HCEC 1CT (cell line): Measurements from ENCODE around the gene C1orf141.
"Not testable (repeated sequence)": the region's sequence is repeated elsewhere in the genome, so short reads cannot be mapped to it uniquely, and the experiment has no call there.

ENCODE experiments used
- DNase-seq: peaks from one replicate; pipeline ENCODE4 v3.0.0-alpha.2; 2017

Gene C1orf141

GRCh38 chr1:67141832-67142231 lies 7.1 kb upstream of the C1orf141 start:
- not testable (repeated sequence) for DNase-seq

- DNase-seq, result no peak
Observed at GRCh38 chr1:67140460-67140859, 5.7 kb upstream of the C1orf141 start.

- no peak for DNase-seq
Observed at GRCh38 chr1:67138813-67139499, 4.2 kb upstream of the C1orf141 start.

- no peak for DNase-seq
Observed at GRCh38 chr1:67137307-67137753, 2.6 kb upstream of the C1orf141 start.

GRCh38 chr1:67135354-67135753 lies 584 bp upstream of the C1orf141 start:
- peak; percentile 73 for DNase-seq

GRCh38 chr1:67133177-67133576 lies 1.6 kb downstream of the C1orf141 start:
- DNase-seq, result no peak

- DNase-seq, result no peak
Observed at GRCh38 chr1:67130673-67131072, 4.1 kb downstream of the C1orf141 start.

GRCh38 chr1:67126974-67127373 lies 7.8 kb downstream of the C1orf141 start:
- no peak for DNase-seq

GRCh38 chr1:67126111-67126746 lies 8.5 kb downstream of the C1orf141 start:
- no peak for DNase-seq

GRCh38 chr1:67124455-67124854 lies 10.3 kb downstream of the C1orf141 start:
- no peak for DNase-seq

DNA sequence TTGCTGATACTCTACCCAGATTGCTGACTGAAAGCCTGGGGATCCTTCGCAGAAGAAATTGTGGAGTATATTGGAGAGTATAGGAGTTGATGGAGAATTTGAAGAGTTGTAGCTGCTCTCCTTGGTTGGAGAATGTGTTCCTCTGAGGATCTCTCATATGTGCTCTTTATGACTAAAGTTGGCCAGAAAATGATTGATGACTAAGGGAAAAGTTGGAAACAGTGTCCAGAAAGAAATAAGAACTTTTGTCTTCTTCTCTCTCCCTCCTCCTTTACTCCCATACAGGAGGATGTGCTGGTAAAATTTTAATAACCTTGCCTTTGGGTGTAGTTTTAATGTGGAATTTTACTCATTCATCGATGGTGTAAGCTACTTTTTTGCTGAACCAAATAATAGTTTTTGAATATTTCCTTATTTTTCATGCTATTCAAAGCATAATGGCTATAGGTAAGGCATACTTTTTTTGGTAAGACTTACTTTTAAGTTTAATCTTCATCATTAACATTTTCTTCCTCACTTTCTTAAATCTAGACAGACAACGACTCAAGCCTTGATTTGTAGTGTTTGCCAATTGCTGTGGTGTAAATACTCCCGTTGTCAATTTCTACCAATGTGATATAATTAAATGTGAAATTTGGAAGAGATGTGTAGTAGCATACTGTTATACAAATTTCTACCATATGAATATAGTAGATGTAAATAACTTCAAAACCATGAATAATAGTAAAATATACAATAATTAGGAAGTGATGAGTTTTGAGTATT lies 13.7 kb downstream of the C1orf141 start:
- no peak for DNase-seq

GRCh38 chr1:67118646-67119045 lies 16.1 kb downstream of the C1orf141 start:
- DNase-seq, result no peak

GRCh38 chr1:67118191-67118590 lies 16.6 kb downstream of the C1orf141 start:
- no peak for DNase-seq

DNA sequence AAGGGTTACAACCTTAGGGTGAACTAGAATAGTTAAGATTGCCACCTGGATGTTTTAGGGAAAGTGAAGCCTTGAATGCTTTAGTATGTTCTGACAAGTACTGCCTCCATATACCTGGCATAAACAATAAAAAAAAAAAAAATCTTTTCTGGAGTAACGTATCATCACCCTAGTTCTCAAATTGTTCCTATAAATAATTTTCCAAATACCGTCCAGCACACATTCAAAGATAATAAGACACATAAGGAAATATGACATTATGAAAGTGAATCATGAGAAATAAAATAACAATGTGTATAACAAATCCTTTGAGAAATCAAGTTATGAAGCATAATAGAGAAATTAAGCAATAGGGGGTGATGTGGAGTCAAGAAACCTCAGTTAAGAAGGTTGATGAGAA lies 20.6 kb downstream of the C1orf141 start:
- DNase-seq, result no peak

- no peak for DNase-seq
Observed at GRCh38 chr1:67110352-67110751, 24.4 kb downstream of the C1orf141 start.

GRCh38 chr1:67105508-67105907 lies 29.3 kb downstream of the C1orf141 start:
- DNase-seq, result no peak

GRCh38 chr1:67103548-67103947 lies 31.2 kb downstream of the C1orf141 start:
- DNase-seq, result no peak

DNA sequence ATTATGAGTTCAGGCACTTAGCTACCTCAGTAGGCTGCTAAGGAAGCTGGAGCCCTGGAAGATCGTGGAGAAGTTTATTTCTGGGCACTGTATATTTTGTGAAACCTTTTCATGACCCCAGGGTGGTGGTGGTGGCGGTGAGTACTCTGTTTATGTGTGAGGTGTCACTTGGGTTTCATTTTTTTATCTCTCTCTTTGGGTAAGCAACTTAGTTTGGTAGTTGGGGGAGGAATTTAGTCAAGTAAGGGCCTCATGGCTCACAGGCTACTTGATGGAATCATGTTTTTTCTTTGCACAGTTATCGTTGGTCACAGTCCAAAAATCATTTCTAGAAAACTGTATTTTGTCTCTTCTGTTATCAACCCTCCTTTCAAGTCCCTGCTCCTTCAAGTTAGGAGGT lies 33.9 kb downstream of the C1orf141 start:
- no peak for DNase-seq

GRCh38 chr1:67097305-67097704 lies 37.5 kb downstream of the C1orf141 start:
- DNase-seq, result no peak

GRCh38 chr1:67094191-67094590 lies 40.6 kb downstream of the C1orf141 start:
- no peak for DNase-seq

DNA sequence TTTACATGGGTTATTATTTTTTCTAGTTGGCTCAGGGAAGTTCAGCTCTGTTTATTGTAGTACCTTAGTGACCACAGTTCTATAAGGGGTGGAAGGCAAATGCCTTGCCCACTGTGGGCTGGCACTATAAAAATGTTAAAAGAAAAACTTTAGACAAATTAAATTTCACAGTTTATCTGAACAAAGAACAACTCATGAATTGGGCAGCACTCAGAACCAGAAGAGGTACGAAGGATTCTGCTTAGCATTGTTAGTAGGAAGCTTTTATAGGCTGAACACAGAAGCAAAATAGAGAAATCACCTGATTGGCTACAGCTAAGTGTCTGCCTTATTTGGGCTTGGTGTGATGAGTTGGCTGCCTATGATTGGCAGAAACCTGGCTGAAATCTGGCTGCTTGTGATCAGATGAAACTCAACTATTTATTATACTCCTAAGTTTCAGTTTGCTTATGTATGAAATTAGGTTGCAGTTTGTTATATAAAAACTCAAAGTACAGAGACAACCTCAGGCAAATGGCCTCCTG lies 45.0 kb downstream of the C1orf141 start:
- no peak for DNase-seq

GRCh38 chr1:67088440-67088839 lies 46.3 kb downstream of the C1orf141 start:
- DNase-seq, result no peak

- DNase-seq, result no peak
Observed at GRCh38 chr1:67085326-67085725, 49.4 kb downstream of the C1orf141 start.
